HepG2 (cell line): ENCODE data around the gene EMC9. TPM values are rescaled to one million over a fixed set of nuclear protein-coding genes. Genes with fewer than 3 reads are reported as not detected.
A peak's percentile ranks its signal among the peaks of the same experiment; 100 is the strongest.

Experiments
- BRCA1 ChIP-seq: sonication (generic); formaldehyde crosslinking; IDR thresholded peaks from 2 replicates; pipeline ENCODE4 v1.4.0; 2020; ENCODE audit warnings: missing genetic modification reagents
- EEA1 ChIP-seq: sonication (generic); formaldehyde crosslinking; IDR thresholded peaks from 2 replicates; pipeline ENCODE4 v1.5.1; 2020; ENCODE audit warnings: mild to moderate bottlenecking, missing genetic modification reagents, borderline replicate concordance
- EP300 ChIP-seq, 3 experiments: sonication (generic) in 1 of 3; formaldehyde crosslinking in 1 of 3; IDR thresholded peaks; 2 replicates each; pipeline versions ENCODE4 v1.5.1 to v1.6.1; 2011 to 2020; ENCODE audit warnings: low read depth in 2 of 3, low read length in 2 of 3, borderline replicate concordance in 1 of 3, improper control_type of control experiment in 1 of 3, mild to moderate bottlenecking in 1 of 3, missing genetic modification reagents in 1 of 3, moderate library complexity in 1 of 3
- IKZF1 ChIP-seq: fragments of 450-650 bp; IDR thresholded peaks from 2 replicates; pipeline ENCODE4 v1.7.1; 2016
- TCF7 ChIP-seq: sonication (generic); IDR thresholded peaks from 2 replicates; pipeline ENCODE4 v1.6.1; 2016; ENCODE audit warnings: antibody characterized with exemption, low read depth
- YY1 ChIP-seq: IDR thresholded peaks from 2 replicates; pipeline ENCODE4 v1.6.1; 2011; ENCODE audit warnings: low read length, low read depth, moderate library complexity, mild to moderate bottlenecking; ENCODE audit not compliant: insufficient read depth, insufficient replicate concordance
- ZKSCAN8 ChIP-seq: IDR thresholded peaks from 2 replicates; pipeline ENCODE4 v1.6.1; 2016; ENCODE audit warnings: borderline replicate concordance, missing genetic modification reagents, missing compliant biosample characterization
- ZNF644 ChIP-seq: IDR thresholded peaks from 2 replicates; pipeline ENCODE4 v1.6.1; 2016; ENCODE audit warnings: low read depth
- ZNF768 ChIP-seq: sonication (generic); formaldehyde crosslinking; IDR thresholded peaks from 2 replicates; pipeline ENCODE4 v1.4.0; 2020; ENCODE audit warnings: missing genetic modification reagents
- ZNF883 ChIP-seq: sonication (generic); formaldehyde crosslinking; IDR thresholded peaks from 2 replicates; pipeline ENCODE4 v1.5.1; 2020; ENCODE audit warnings: mild to moderate bottlenecking, missing genetic modification reagents; ENCODE audit errors: not compliant biosample characterization
- polyA plus RNA-seq, 8 experiments: library from polyadenylated mRNA; depleted of rRNA in 3 of 8; stranded (reverse) in 7 of 8; unstranded in 1 of 8; fragments of >200 nt; fragmentation: Illumina TruSeq in 4 of 8; extraction: Trizol in 4 of 8; gene quantifications; 2 replicates each; pipeline versions ENCODE4 v1.2.1 to v1.2.3, GENCODE V29; 2011 to 2016; ENCODE audit warnings: low read depth in 4 of 8, missing spikeins in 1 of 8, mixed read lengths in 1 of 8; ENCODE audit not compliant: insufficient read depth in 1 of 8
- total RNA-seq, 5 experiments: library from RNA; depleted of rRNA; stranded (reverse); fragments of >200 nt; fragmentation: Illumina TruSeq; extraction: Trizol; gene quantifications; 2 replicates each; pipeline ENCODE4 v1.2.3, GENCODE V29; 2016; ENCODE audit warnings: low read depth in 1 of 5
- TF ChIP-seq, protein P1 (sequence below): sonication (generic); formaldehyde crosslinking; IDR thresholded peaks from 2 replicates; pipeline ENCODE4 v1.9.0; 2021; ENCODE audit warnings: missing genetic modification reagents, borderline replicate concordance
- TF ChIP-seq, protein P2 (sequence below): sonication (generic); formaldehyde crosslinking; IDR thresholded peaks from 2 replicates; pipeline ENCODE4 v1.8.0; 2022; ENCODE audit warnings: mild to moderate bottlenecking, missing genetic modification reagents
- TF ChIP-seq, protein P3 (sequence below): sonication (generic); formaldehyde crosslinking; IDR thresholded peaks from 2 replicates; pipeline ENCODE4 v1.5.0; 2020; ENCODE audit warnings: mild to moderate bottlenecking, missing genetic modification reagents, borderline replicate concordance
- TF ChIP-seq, protein P4 (sequence below): sonication (generic); formaldehyde crosslinking; IDR thresholded peaks from 2 replicates; pipeline ENCODE4 v1.4.0; 2020; ENCODE audit warnings: mild to moderate bottlenecking, missing genetic modification reagents
- TF ChIP-seq, protein P5 (sequence below): sonication (generic); formaldehyde crosslinking; conservative IDR thresholded peaks from 2 replicates; pipeline ENCODE4 v1.4.0; 2020; ENCODE audit warnings: missing genetic modification reagents
- TF ChIP-seq, protein P6 (sequence below): sonication (generic); formaldehyde crosslinking; IDR thresholded peaks from 2 replicates; pipeline ENCODE4 v1.9.0; 2021; ENCODE audit warnings: missing genetic modification reagents, mild to moderate bottlenecking, borderline replicate concordance
- TF ChIP-seq, protein P7 (sequence below): sonication (generic); formaldehyde crosslinking; IDR thresholded peaks from 2 replicates; pipeline ENCODE4 v1.5.0; 2020; ENCODE audit warnings: missing genetic modification reagents

EMC9 gene
- total and polyA plus RNA-seq, 2 of the 13 experiments (the other 11 are each of a cell fraction or from before 2014, with no cell fraction given), result 60.5 to 78.7 TPM

DNA sequence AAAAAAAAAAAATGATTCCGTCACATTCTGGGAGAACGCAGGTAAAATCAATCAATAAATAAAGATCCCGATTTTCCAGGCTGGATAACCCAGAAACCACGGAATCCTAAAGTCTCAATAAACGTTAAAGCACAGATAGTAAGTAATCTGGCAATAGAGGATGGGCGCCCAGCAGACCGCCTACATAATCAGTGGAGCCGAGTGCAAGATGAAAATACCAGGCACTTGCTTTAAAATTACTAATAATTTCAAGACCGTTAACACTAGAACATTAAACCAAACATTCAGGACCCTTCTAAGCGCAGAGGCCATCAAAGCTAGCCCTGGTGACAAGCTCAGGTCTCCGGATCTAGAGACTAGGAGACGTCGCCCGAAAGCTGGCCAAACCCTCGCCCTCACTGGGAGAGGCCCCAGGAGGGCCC, 28.0 kb downstream of the EMC9 start (continued):
- TF ChIP-seq, protein P1, sequence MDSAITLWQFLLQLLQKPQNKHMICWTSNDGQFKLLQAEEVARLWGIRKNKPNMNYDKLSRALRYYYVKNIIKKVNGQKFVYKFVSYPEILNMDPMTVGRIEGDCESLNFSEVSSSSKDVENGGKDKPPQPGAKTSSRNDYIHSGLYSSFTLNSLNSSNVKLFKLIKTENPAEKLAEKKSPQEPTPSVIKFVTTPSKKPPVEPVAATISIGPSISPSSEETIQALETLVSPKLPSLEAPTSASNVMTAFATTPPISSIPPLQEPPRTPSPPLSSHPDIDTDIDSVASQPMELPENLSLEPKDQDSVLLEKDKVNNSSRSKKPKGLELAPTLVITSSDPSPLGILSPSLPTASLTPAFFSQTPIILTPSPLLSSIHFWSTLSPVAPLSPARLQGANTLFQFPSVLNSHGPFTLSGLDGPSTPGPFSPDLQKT (CRISPR knock-in tag), result no peak
- TF ChIP-seq EP300 (IDR thresholded peaks at IDR 0.05; ENCODE audit: low read depth in 2 of 2, low read length in 2 of 2) (no peak), EP300 (CRISPR knock-in tag; IDR thresholded peaks at IDR 0.05; ENCODE audit: borderline replicate concordance) (no peak), EEA1 (CRISPR knock-in tag) (no peak), ZKSCAN8 (no peak), ZNF883 (CRISPR knock-in tag) (no peak), ZNF644 (CRISPR knock-in tag) (no peak), BRCA1 (no peak), IKZF1 (no peak), ZNF768 (CRISPR knock-in tag) (no peak), YY1 (no peak), TCF7 (no peak)
- TF ChIP-seq, protein P2, sequence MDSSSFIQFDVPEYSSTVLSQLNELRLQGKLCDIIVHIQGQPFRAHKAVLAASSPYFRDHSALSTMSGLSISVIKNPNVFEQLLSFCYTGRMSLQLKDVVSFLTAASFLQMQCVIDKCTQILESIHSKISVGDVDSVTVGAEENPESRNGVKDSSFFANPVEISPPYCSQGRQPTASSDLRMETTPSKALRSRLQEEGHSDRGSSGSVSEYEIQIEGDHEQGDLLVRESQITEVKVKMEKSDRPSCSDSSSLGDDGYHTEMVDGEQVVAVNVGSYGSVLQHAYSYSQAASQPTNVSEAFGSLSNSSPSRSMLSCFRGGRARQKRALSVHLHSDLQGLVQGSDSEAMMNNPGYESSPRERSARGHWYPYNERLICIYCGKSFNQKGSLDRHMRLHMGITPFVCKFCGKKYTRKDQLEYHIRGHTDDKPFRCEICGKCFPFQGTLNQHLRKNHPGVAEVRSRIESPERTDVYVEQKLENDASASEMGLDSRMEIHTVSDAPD (CRISPR knock-in tag), result no peak
- TF ChIP-seq, protein P3, sequence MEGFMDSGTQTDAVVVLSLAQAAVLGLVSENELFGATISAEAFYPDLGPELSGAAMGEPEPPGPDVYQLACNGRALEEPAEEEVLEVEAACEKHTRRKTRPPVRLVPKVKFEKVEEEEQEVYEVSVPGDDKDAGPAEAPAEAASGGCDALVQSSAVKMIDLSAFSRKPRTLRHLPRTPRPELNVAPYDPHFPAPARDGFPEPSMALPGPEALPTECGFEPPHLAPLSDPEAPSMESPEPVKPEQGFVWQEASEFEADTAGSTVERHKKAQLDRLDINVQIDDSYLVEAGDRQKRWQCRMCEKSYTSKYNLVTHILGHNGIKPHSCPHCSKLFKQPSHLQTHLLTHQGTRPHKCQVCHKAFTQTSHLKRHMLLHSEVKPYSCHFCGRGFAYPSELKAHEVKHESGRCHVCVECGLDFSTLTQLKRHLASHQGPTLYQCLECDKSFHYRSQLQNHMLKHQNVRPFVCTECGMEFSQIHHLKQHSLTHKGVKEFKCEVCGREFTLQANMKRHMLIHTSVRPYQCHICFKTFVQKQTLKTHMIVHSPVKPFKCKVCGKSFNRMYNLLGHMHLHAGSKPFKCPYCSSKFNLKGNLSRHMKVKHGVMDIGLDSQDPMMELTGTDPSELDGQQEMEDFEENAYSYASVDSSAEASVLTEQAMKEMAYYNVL (CRISPR knock-in tag), result no peak
- TF ChIP-seq, protein P4, sequence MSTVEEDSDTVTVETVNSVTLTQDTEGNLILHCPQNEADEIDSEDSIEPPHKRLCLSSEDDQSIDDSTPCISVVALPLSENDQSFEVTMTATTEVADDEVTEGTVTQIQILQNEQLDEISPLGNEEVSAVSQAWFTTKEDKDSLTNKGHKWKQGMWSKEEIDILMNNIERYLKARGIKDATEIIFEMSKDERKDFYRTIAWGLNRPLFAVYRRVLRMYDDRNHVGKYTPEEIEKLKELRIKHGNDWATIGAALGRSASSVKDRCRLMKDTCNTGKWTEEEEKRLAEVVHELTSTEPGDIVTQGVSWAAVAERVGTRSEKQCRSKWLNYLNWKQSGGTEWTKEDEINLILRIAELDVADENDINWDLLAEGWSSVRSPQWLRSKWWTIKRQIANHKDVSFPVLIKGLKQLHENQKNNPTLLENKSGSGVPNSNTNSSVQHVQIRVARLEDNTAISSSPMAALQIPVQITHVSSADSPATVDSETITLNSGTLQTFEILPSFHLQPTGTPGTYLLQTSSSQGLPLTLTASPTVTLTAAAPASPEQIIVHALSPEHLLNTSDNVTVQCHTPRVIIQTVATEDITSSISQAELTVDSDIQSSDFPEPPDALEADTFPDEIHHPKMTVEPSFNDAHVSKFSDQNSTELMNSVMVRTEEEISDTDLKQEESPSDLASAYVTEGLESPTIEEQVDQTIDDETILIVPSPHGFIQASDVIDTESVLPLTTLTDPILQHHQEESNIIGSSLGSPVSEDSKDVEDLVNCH (CRISPR knock-in tag), result no peak
- TF ChIP-seq, protein P5, sequence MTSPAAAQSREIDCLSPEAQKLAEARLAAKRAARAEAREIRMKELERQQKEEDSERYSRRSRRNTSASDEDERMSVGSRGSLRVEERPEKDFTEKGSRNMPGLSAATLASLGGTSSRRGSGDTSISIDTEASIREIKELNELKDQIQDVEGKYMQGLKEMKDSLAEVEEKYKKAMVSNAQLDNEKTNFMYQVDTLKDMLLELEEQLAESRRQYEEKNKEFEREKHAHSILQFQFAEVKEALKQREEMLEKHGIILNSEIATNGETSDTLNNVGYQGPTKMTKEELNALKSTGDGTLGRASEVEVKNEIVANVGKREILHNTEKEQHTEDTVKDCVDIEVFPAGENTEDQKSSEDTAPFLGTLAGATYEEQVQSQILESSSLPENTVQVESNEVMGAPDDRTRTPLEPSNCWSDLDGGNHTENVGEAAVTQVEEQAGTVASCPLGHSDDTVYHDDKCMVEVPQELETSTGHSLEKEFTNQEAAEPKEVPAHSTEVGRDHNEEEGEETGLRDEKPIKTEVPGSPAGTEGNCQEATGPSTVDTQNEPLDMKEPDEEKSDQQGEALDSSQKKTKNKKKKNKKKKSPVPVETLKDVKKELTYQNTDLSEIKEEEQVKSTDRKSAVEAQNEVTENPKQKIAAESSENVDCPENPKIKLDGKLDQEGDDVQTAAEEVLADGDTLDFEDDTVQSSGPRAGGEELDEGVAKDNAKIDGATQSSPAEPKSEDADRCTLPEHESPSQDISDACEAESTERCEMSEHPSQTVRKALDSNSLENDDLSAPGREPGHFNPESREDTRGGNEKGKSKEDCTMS (CRISPR knock-in tag), result no peak
- TF ChIP-seq, protein P6, sequence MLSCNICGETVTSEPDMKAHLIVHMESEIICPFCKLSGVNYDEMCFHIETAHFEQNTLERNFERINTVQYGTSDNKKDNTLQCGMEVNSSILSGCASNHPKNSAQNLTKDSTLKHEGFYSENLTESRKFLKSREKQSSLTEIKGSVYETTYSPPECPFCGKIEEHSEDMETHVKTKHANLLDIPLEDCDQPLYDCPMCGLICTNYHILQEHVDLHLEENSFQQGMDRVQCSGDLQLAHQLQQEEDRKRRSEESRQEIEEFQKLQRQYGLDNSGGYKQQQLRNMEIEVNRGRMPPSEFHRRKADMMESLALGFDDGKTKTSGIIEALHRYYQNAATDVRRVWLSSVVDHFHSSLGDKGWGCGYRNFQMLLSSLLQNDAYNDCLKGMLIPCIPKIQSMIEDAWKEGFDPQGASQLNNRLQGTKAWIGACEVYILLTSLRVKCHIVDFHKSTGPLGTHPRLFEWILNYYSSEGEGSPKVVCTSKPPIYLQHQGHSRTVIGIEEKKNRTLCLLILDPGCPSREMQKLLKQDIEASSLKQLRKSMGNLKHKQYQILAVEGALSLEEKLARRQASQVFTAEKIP (CRISPR knock-in tag), result no peak
- TF ChIP-seq, protein P7, sequence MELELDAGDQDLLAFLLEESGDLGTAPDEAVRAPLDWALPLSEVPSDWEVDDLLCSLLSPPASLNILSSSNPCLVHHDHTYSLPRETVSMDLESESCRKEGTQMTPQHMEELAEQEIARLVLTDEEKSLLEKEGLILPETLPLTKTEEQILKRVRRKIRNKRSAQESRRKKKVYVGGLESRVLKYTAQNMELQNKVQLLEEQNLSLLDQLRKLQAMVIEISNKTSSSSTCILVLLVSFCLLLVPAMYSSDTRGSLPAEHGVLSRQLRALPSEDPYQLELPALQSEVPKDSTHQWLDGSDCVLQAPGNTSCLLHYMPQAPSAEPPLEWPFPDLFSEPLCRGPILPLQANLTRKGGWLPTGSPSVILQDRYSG (CRISPR knock-in tag), result peak; percentile 95; the same call in 1 of the 2 replicates
